Small intestine (tissue), 4 donors: Measurements from ENCODE around the gene ZNF451. TPM values are rescaled to one million over a fixed set of nuclear protein-coding genes. Genes with fewer than 3 reads are reported as not detected.

Source experiments
- polyA plus RNA-seq, 4 donors: library from polyadenylated mRNA; stranded (reverse) in 3 of 4; unstranded in 1 of 4; fragments of 200-250 nt in 3 of 4; fragments of 120-200 nt in 1 of 4; gene quantifications; one replicate each; pipeline versions ENCODE4 v1.2.1 to v1.2.3, GENCODE V29; 2013
- donor health status: healthy with polysubstance abuse.
- donor health status: Bipolar disorder and iron deficiency.
- donor health status: healthy.

The ZNF451 gene
- polyA plus RNA-seq, 4 donors: 7.3 to 27.7 (median 8.5) TPM

Other genes starting within 250 kb of the ZNF451 start
- gene BEND6, start 135.1 kb upstream of the ZNF451 start, polyA plus RNA-seq: under 1 TPM in 3 of 4 donors, not detected in 1; 0.34 to 0.54 (median 0.35) TPM
- 10 to 100 TPM in 1 of 4 donors, 1 to 10 TPM in 3; 1.6 to 12.2 (median 2.4) TPM for gene KIAA1586, start 43.5 kb upstream of the ZNF451 start, polyA plus RNA-seq
- 1 to 10 TPM in 1 of 4 donors, under 1 TPM in 3; 0.45 to 1.1 (median 0.72) TPM for gene BAG2, start 82.1 kb downstream of the ZNF451 start, polyA plus RNA-seq
- 1 to 10 TPM in 3 of 4 donors, under 1 TPM in 1; 0.45 to 7.7 (median 2.9) TPM for gene RAB23, start 132.1 kb downstream of the ZNF451 start, polyA plus RNA-seq
- gene PRIM2, start 227.4 kb downstream of the ZNF451 start, polyA plus RNA-seq: 1 to 10 TPM; 2.7 to 9.7 (median 5.9) TPM